HepG2 (cell line): ENCODE data around the gene VEGFB. TPM values are rescaled to one million over a fixed set of nuclear protein-coding genes. Genes with fewer than 3 reads are reported as not detected.

Experiments
- ARID4A ChIP-seq: sonication (generic); formaldehyde crosslinking; IDR thresholded peaks from 2 replicates; pipeline ENCODE4 v1.5.0; 2020; ENCODE audit warnings: mild to moderate bottlenecking, missing genetic modification reagents, borderline replicate concordance
- ATRX ChIP-seq: sonication (generic); formaldehyde crosslinking; IDR thresholded peaks from 2 replicates; pipeline ENCODE4 v1.4.0; 2020; ENCODE audit warnings: missing genetic modification reagents, borderline replicate concordance
- FIP1L1 ChIP-seq: fragments of 200-400 bp; formaldehyde crosslinking; IDR thresholded peaks from 2 replicates; pipeline ENCODE4 v1.6.1; 2018; ENCODE audit warnings: low read depth, mild to moderate bottlenecking, low read length, moderate library complexity, borderline replicate concordance; ENCODE audit not compliant: insufficient read depth
- HOXA3 ChIP-seq: sonication (generic); formaldehyde crosslinking; IDR thresholded peaks from 2 replicates; pipeline ENCODE4 v1.5.0; 2020; ENCODE audit warnings: missing genetic modification reagents
- KAT2B ChIP-seq: fragments of 150-350 bp; IDR thresholded peaks from 2 replicates; pipeline ENCODE4 v1.6.1; 2014; ENCODE audit warnings: low read depth, low read length, borderline replicate concordance
- MAZ ChIP-seq, 2 experiments: sonication (generic) in 1 of 2; formaldehyde crosslinking in 1 of 2; IDR thresholded peaks; 2 replicates each; pipeline versions ENCODE4 v1.5.0 to v1.6.1; 2012 to 2020; ENCODE audit warnings: low read depth in 2 of 2, mild to moderate bottlenecking in 2 of 2, borderline replicate concordance in 1 of 2, improper control_type of control experiment in 1 of 2, low read length in 1 of 2, missing genetic modification reagents in 1 of 2, moderate library complexity in 1 of 2
- MXD4 ChIP-seq: IDR thresholded peaks from 2 replicates; pipeline ENCODE4 v1.6.1; 2016; ENCODE audit warnings: mild to moderate bottlenecking, missing biosample characterization, missing genetic modification reagents
- MXI1 ChIP-seq: IDR thresholded peaks from 3 replicates; pipeline ENCODE4 v1.6.1; 2012; ENCODE audit warnings: low read depth, low read length, inconsistent platforms, borderline replicate concordance
- RBFOX2 ChIP-seq: fragments of 200-400 bp; formaldehyde crosslinking; IDR thresholded peaks from 2 replicates; pipeline ENCODE4 v1.6.1; 2017; ENCODE audit warnings: low read depth, mild to moderate bottlenecking, low read length
- REL ChIP-seq: sonication (generic); formaldehyde crosslinking; conservative IDR thresholded peaks from 2 replicates; pipeline ENCODE4 v1.8.0; 2022; ENCODE audit warnings: mild to moderate bottlenecking, missing genetic modification reagents, moderate library complexity
- TSC22D2 ChIP-seq: sonication (generic); formaldehyde crosslinking; IDR thresholded peaks from 2 replicates; pipeline ENCODE4 v1.5.1; 2020; ENCODE audit warnings: missing genetic modification reagents, mild to moderate bottlenecking, borderline replicate concordance
- ZBTB34 ChIP-seq: sonication (generic); formaldehyde crosslinking; IDR thresholded peaks from 2 replicates; pipeline ENCODE4 v1.8.0; 2022; ENCODE audit warnings: mild to moderate bottlenecking, missing genetic modification reagents
- ZFP91 ChIP-seq: sonication (generic); formaldehyde crosslinking; IDR thresholded peaks from 2 replicates; pipeline ENCODE4 v1.9.0; 2022; ENCODE audit warnings: missing genetic modification reagents, mild to moderate bottlenecking, borderline replicate concordance
- ZNF138 ChIP-seq: sonication (generic); formaldehyde crosslinking; IDR thresholded peaks from 2 replicates; pipeline ENCODE4 v1.5.0; 2020; ENCODE audit warnings: mild to moderate bottlenecking, low read depth, missing genetic modification reagents
- ZNF746 ChIP-seq: sonication (generic); formaldehyde crosslinking; IDR thresholded peaks from 2 replicates; pipeline ENCODE4 v1.8.0; 2022; ENCODE audit warnings: mild to moderate bottlenecking, missing genetic modification reagents
- polyA plus RNA-seq, 8 experiments: library from polyadenylated mRNA; depleted of rRNA in 3 of 8; stranded (reverse) in 7 of 8; unstranded in 1 of 8; fragments of >200 nt; fragmentation: Illumina TruSeq in 4 of 8; extraction: Trizol in 4 of 8; gene quantifications; 2 replicates each; pipeline versions ENCODE4 v1.2.1 to v1.2.3, GENCODE V29; 2011 to 2016; ENCODE audit warnings: low read depth in 4 of 8, missing spikeins in 1 of 8, mixed read lengths in 1 of 8; ENCODE audit not compliant: insufficient read depth in 1 of 8
- total RNA-seq, 5 experiments: library from RNA; depleted of rRNA; stranded (reverse); fragments of >200 nt; fragmentation: Illumina TruSeq; extraction: Trizol; gene quantifications; 2 replicates each; pipeline ENCODE4 v1.2.3, GENCODE V29; 2016; ENCODE audit warnings: low read depth in 1 of 5

The VEGFB gene
- total and polyA plus RNA-seq, 2 of the 13 experiments (the other 11 are each of a cell fraction or from before 2014, with no cell fraction given), result 9.0 to 11.3 TPM

GRCh38 chr11:64234647-64235379 lies 429 bp downstream of the VEGFB start (continued):
- TF ChIP-seq ZBTB34 (peak; percentile 36; the same call in 1 of the 2 replicates), MXI1 (peak; percentile 56; the same call in 1 of the 3 replicates), ZFP91 (CRISPR knock-in tag) (no peak), TSC22D2 (CRISPR knock-in tag) (peak; percentile 30; the same call in 1 of the 2 replicates), KAT2B (no peak), ARID4A (CRISPR knock-in tag) (no peak; the same call in 1 of the 2 replicates), REL (no peak; the same call in 1 of the 2 replicates), RBFOX2 (peak; percentile 56), ZNF746 (CRISPR knock-in tag) (0 out of 2 replicates have a peak, but pooled peaks have one; percentile 19), MXD4 (0 out of 2 replicates have a peak, but pooled peaks have one; percentile 53), ATRX (CRISPR knock-in tag) (no peak), HOXA3 (CRISPR knock-in tag) (peak; percentile 40; the same call in 1 of the 2 replicates), MAZ (IDR thresholded peaks at IDR 0.05; ENCODE audit: borderline replicate concordance, low read depth, low read length) (peak; percentile 63; the same call in 1 of the 2 replicates), MAZ (CRISPR knock-in tag; IDR thresholded peaks at IDR 0.05; ENCODE audit: low read depth) (0 out of 2 replicates have a peak, but pooled peaks have one; percentile 29), FIP1L1 (no peak), ZNF138 (CRISPR knock-in tag) (no peak)
